Fibroblast of skin of abdomen (primary cell): ENCODE measurements around the gene INSC.

ENCODE experiments used
- DNase-seq: peaks from one replicate; pipeline ENCODE4 v3.0.0-alpha.2; 2013

The INSC gene

DNA sequence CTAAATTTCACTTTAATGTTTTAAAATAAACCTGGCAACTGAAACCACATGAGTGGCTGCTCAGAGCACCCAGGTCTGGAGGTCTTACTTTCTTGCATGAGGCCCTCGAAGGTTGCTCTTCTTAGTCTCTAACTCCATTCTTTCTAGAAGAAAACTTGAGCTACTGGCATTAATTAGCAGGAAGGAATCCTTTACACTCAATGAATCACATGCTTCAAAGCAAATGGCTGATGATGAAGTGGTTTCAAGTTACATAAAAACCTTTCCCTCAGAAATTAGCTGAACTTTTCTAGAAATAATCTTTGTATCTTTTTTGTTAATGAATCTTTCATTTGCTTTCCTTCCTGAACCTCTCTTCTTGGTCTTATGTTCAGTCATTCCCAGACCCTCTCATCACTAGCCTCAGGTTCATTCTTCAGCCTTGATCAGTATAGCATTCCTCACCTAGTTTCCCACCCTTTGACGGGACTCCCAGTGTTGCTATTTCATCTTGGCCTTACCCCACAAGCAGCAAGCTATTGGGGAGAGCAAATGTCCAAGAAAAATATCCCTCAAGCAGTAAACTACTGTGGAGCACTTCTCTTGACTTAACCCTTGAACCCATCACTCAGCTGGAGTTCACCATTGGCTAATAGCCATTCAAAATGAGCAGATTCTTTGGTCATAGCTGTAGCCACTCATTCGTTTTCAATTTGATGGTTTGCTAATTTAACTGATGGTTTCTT lies 75.1 kb downstream of the INSC start:
- peak; percentile 61 for DNase-seq

GRCh38 chr11:15190611-15191010 lies 75.9 kb downstream of the INSC start:
- no peak for DNase-seq

GRCh38 chr11:15192005-15192556 lies 77.4 kb downstream of the INSC start:
- no peak for DNase-seq

- peak; percentile 42 for DNase-seq
These were observed 80.1 kb downstream of the INSC start for GRCh38 chr11:15194671-15195415.

GRCh38 chr11:15195454-15196200 lies 80.9 kb downstream of the INSC start:
- no peak for DNase-seq

GRCh38 chr11:15196704-15197103 lies 82.0 kb downstream of the INSC start:
- no peak for DNase-seq

- DNase-seq, result peak; percentile 14
These were observed 83.0 kb downstream of the INSC start for GRCh38 chr11:15197696-15198095.

DNA sequence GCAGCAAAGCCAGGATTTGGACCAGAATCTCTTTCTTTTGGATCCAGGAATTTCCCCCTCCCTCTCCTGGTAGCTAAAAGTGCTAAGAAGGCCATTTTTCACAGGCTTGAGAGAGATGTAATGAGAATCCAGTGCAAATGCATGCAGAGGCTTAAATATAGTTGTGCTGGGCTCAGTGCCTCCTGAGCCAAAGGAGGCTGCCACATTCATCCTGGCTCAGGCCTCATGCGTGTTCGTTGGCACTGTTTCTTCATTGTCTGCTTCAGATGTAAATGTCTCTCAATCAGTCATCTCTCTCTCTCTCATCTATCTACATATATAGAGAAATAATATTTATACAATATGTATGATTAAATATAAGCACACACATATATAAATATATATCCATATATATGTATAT lies 83.6 kb downstream of the INSC start:
- no peak for DNase-seq

- DNase-seq, result no peak
These were observed 85.0 kb downstream of the INSC start for GRCh38 chr11:15199693-15200092.

GRCh38 chr11:15200696-15201095 lies 86.0 kb downstream of the INSC start:
- DNase-seq, result no peak

DNA sequence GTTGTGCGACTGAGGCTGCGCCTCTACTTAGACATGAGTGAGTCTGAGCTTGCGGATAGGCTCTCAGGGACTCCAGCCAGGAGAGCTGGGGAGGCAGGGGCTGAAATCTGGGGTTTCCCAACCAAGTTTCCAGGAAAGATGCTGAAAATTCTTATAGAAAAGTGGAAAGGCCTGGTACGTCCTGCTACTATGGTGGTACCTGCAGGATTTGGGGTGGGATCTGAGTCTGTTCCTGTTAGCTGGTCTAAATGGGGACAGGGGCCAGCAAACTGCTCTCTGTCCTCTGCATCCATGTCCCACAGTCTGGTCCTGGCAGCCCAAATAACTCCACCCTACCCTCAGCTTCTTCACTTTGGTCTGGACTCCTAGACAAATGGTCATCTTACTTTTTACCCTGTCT lies 86.9 kb downstream of the INSC start:
- DNase-seq, result no peak

GRCh38 chr11:15202626-15203025 lies 87.9 kb downstream of the INSC start:
- DNase-seq, result no peak

GRCh38 chr11:15204711-15205110 lies 90.0 kb downstream of the INSC start:
- DNase-seq, result no peak

DNA sequence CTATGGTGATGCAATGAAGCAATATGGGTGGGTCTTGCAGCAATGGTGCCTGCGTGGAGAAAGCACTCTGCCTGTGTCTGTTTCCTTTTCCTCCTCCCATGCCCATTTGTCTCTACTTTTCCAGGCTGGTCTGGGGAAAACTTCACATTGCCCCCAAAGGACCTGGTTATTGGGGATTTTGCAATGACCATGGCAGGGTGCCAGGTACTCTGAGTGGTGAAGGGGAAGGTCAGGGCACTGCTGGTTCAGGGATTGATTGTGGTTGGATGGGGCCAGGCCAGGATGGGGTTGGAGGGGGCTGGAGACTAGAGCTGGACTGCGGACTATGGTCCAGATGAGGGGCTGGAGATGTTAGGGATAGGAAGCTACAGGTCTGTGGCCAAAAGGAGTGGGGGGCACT lies 92.1 kb downstream of the INSC start:
- no peak for DNase-seq

GRCh38 chr11:15208378-15209222 lies 93.9 kb downstream of the INSC start:
- peak; percentile 50 for DNase-seq

DNA sequence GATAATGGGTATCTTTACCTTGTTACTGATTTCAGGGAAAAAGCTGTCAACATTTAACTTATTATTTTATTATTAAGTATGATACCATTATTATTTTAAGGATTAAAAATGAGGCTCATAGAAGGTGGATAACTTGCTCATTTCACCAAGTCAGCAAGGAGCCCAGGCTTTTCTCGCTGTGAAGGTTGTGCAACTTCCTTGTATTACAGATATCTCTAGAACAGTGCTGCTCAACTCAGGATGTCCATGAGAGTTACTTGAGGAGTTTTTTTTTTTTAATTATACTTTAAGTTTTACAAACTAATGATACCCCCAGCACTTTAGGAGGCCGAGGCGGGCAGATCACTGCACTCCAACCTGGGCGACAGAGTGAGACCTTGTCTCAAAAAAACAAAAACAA lies 98.2 kb downstream of the INSC start:
- DNase-seq, result no peak

DNA sequence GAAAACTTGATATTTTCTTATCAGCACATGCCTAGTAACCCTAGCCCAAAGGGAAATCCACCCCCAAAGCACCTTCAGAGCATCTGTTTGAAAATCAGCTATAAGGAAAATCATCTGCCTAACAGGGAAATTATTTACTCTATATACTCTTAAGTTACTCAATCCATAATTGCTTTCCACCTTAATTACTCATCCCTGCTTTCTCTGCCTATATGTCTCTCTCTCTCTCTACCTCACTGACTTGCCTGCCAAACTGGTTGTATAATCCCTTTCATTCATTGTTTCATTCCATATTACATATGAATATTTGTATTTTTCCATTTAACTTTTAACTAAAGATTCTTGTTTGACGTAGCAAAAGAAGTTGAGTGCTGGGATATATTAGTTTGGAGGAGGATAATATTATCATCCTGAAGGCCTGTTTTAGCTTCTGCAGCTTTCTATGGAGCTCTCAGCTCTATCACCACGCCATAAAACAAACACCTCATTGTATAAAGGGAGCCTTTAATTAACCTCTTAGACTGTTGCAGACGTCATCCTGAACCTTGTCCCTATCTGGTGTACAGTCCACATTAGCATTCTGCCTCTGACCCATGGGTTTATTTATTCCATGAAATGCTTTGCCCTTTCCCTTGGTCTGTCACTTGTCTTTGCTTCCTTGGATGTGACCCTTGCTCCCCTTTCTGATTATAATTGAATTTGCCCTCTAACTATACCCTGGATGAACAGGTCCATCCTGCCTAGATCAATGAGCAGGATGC lies 98.9 kb downstream of the INSC start:
- no peak for DNase-seq

GRCh38 chr11:15215005-15215404 lies 100.3 kb downstream of the INSC start:
- no peak for DNase-seq

DNA sequence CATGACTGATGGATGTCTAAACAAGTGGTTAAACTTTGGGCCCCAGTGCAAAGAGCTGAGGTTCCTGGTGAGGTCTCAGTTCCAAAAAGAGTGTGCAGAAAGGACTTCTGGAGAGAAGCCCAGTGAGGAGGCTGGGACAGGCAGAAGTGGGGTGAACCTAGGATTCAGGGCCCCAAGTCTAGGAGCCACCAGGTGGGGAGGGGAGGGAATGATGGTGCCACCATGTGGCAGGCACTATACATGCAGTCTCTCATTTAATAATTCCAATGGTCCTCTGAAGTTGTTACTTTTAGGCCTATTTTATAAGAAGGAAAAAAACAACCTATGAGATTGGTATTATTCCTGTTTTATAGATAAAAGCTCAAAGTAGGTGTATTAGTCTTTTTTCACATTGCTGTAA lies 102.0 kb downstream of the INSC start:
- DNase-seq, result no peak

GRCh38 chr11:15217416-15217815 lies 102.7 kb downstream of the INSC start:
- DNase-seq, result no peak

DNA sequence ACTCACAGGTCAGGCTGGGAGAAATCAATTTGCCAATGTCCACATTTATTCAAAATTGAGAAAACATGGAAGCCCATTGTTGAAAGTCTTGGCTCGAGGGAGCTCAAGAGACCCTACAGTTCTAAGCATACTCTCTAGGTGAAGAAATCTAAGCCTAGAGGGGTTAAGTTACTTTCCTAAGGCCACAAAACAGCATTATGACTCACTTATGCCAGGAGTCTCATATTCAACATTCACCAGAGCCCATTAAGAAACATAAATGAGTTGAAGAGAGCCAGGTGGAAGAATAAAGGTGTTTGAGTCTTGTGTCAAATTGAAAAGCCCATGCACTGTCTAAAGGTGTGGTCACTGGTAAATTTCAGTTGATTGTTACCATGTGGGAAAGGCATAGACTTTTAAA lies 108.1 kb downstream of the INSC start:
- DNase-seq, result no peak

GRCh38 chr11:15223318-15223717 lies 108.6 kb downstream of the INSC start:
- peak; percentile 55 for DNase-seq
